ENCODE data around the gene DCAF11. TPM values are rescaled to one million over a fixed set of nuclear protein-coding genes. Genes with fewer than 3 reads are reported as not detected.
A peak's percentile ranks its signal among the peaks of the same experiment; 100 is the strongest.

The DCAF11 gene
- polyA plus RNA-seq, 3 donors = 45.6 to 56.6 (median 48.8) TPM

GRCh38 chr14:24082411-24083080 lies 32.0 kb upstream of the DCAF11 start:
- H4K20me1 ChIP-seq (ENCODE audit: insufficient read depth, low read length) = no peaks in the 10 kb centered on the region
- no peak for DNase-seq
- no peak overlapping the region for H2AFZ ChIP-seq (ENCODE audit: insufficient read depth, low read depth, low read length, poor library complexity, severe bottlenecking)
- H3K79me2 ChIP-seq (ENCODE audit: insufficient read depth, low read length) = no peaks in the 10 kb centered on the region
- peaks cover 21 to 44% of the 10 kb centered on the region in 2 donors for H3K27me3 ChIP-seq (ENCODE audit: control insufficient read depth in 2 of 2, insufficient read depth in 2 of 2, low read length in 2 of 2)
- H3K27ac ChIP-seq (ENCODE audit: low read depth in 1 of 2, low read length in 2 of 2) = no peak overlapping the region
- H3K27ac Mint-ChIP-seq = peak overlapping the region in 1 of 7 donors; percentile 59
- H3K27me3 Mint-ChIP-seq (ENCODE audit: low read depth in 3 of 3) = peaks cover 45 to 48% (median 46%) of the 10 kb centered on the region in 3 donors
- H3K9ac ChIP-seq (ENCODE audit: insufficient read depth, low read length, poor library complexity, severe bottlenecking) = no peak overlapping the region
- 57% methylated on average over 1 of the region's 5 CpGs for WGBS (ENCODE audit: insufficient coverage)
- peaks cover 12 to 18% of the 10 kb centered on the region in 2 donors for H3K4me1 ChIP-seq (ENCODE audit: control insufficient read depth in 1 of 2, insufficient read depth in 2 of 2, low read length in 2 of 2)
- TF ChIP-seq, protein P1, sequence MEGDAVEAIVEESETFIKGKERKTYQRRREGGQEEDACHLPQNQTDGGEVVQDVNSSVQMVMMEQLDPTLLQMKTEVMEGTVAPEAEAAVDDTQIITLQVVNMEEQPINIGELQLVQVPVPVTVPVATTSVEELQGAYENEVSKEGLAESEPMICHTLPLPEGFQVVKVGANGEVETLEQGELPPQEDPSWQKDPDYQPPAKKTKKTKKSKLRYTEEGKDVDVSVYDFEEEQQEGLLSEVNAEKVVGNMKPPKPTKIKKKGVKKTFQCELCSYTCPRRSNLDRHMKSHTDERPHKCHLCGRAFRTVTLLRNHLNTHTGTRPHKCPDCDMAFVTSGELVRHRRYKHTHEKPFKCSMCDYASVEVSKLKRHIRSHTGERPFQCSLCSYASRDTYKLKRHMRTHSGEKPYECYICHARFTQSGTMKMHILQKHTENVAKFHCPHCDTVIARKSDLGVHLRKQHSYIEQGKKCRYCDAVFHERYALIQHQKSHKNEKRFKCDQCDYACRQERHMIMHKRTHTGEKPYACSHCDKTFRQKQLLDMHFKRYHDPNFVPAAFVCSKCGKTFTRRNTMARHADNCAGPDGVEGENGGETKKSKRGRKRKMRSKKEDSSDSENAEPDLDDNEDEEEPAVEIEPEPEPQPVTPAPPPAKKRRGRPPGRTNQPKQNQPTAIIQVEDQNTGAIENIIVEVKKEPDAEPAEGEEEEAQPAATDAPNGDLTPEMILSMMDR (IDR thresholded peaks at IDR 0.05) = no peak
- H3K9me3 ChIP-seq (replicated peaks in 1 of 2; ENCODE audit: control insufficient read depth in 1 of 2, insufficient read depth in 1 of 2, low read length in 2 of 2) = no peaks in the 10 kb centered on the region
- H3K36me3 Mint-ChIP-seq = peaks cover 4 to 11% of the 10 kb centered on the region in 2 donors
- peaks cover 0 to 23% (median 2%) of the 10 kb centered on the region in 7 donors for H3K9me3 Mint-ChIP-seq
- no peaks in the 10 kb centered on the region for H3K36me3 ChIP-seq (replicated peaks in 1 of 2; ENCODE audit: control insufficient read depth in 1 of 2, insufficient read depth in 2 of 2, low read length in 2 of 2)
- H3K4me2 ChIP-seq (replicated peaks; ENCODE audit: extremely low read depth, low read length, poor library complexity, severe bottlenecking) = no peak overlapping the region
- H3K4me3 ChIP-seq (replicated peaks in 1 of 3; ENCODE audit: low read depth in 2 of 3, low read length in 3 of 3) = no peak overlapping the region
- H3K4me1 Mint-ChIP-seq = peaks cover 14% of the 10 kb centered on the region
- intact Hi-C loops (cut with micrococcal nuclease) = no loop called here
- peak overlapping the region in 1 of 2 donors; percentile 88 for H3K4me3 Mint-ChIP-seq

DNA sequence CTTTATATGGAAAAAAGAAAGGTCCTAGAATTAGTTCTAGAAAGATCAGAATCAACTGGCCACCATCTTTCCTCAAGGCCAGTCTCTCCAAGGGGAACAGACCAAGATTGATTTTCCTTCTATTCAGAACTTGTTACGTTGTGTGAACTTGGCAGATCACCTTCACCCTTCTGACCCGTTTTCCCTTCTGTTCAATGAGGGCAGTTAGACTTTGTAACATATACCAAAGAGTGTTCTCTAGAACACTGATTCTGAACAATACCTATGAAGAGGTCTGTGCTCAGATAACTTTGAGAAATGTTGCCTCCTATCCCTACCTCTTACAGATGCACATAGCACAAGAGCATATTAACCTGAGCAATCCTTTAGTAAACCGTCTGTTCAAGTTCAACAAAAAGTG lies 31.1 kb upstream of the DCAF11 start:
- Histone ChIP-seq H3K36me3 (replicated peaks in 1 of 2; ENCODE audit: control insufficient read depth in 1 of 2, insufficient read depth in 2 of 2, low read length in 2 of 2) (no peaks in the 10 kb centered on the region), H3K79me2 (ENCODE audit: insufficient read depth, low read length) (no peaks in the 10 kb centered on the region), H3K4me2 (replicated peaks; ENCODE audit: extremely low read depth, low read length, poor library complexity, severe bottlenecking) (no peak overlapping the region), H3K4me1 (ENCODE audit: control insufficient read depth in 1 of 2, insufficient read depth in 2 of 2, low read length in 2 of 2) (peaks cover 12 to 18% of the 10 kb centered on the region in 2 donors), H3K27me3 (ENCODE audit: control insufficient read depth in 2 of 2, insufficient read depth in 2 of 2, low read length in 2 of 2) (peaks cover 21 to 44% of the 10 kb centered on the region in 2 donors), H2AFZ (ENCODE audit: insufficient read depth, low read depth, low read length, poor library complexity, severe bottlenecking) (no peak overlapping the region), H3K9me3 (replicated peaks in 1 of 2; ENCODE audit: control insufficient read depth in 1 of 2, insufficient read depth in 1 of 2, low read length in 2 of 2) (no peaks in the 10 kb centered on the region), H4K20me1 (ENCODE audit: insufficient read depth, low read length) (no peaks in the 10 kb centered on the region), H3K4me3 (replicated peaks in 1 of 3; ENCODE audit: low read depth in 2 of 3, low read length in 3 of 3) (no peak overlapping the region), H3K27ac (ENCODE audit: low read depth in 1 of 2, low read length in 2 of 2) (no peak overlapping the region), H3K9ac (ENCODE audit: insufficient read depth, low read length, poor library complexity, severe bottlenecking) (no peak overlapping the region)
- no peak overlapping the region for H3K4me3 Mint-ChIP-seq
- TF ChIP-seq, protein P1 (IDR thresholded peaks at IDR 0.05) = no peak
- 96% methylated on average over 2 of the region's 3 CpGs for WGBS (ENCODE audit: insufficient coverage)
- H3K4me1 Mint-ChIP-seq = peaks cover 14% of the 10 kb centered on the region
- H3K27me3 Mint-ChIP-seq (ENCODE audit: low read depth in 3 of 3) = peaks cover 43 to 47% (median 45%) of the 10 kb centered on the region in 3 donors
- DNase-seq = no peak
- H3K9me3 Mint-ChIP-seq = peaks cover 0 to 23% (median 2%) of the 10 kb centered on the region in 7 donors
- intact Hi-C loops (cut with micrococcal nuclease) = no loop called here
- peaks cover 4 to 11% of the 10 kb centered on the region in 2 donors for H3K36me3 Mint-ChIP-seq
- no peak overlapping the region for H3K27ac Mint-ChIP-seq
